ENCODE data around the gene ABCA12.

DNA sequence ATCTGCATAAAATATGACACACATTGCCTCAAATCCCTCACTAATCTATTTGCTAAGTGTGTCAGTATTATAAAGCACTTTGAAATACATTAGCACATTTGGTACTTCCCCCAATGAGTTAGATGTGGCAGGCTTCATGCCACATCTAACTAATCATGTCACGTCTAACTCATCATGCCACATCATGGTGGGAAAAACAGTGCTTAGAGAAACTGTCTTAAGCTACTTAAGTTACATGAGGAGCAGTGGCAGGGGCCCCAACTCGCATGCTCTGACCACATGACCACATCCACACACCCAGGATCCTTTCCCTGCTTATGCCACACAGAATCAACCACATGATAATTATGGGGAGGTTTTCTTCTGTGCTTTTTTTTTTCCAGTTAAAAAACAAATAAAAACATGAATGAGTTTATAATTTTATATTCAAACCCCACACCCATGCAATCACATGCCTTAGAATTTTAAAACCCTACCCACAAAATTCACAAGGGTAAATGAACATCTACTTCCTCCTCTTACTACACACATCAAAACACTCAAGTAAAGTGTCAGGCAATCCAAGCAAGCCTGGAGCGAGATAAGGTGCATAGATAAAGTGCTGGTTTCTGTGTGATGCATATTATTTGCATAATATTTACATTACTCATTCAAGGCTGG, 1.6 kb downstream of the ABCA12 start:
- TF ChIP-seq, protein P1, sequence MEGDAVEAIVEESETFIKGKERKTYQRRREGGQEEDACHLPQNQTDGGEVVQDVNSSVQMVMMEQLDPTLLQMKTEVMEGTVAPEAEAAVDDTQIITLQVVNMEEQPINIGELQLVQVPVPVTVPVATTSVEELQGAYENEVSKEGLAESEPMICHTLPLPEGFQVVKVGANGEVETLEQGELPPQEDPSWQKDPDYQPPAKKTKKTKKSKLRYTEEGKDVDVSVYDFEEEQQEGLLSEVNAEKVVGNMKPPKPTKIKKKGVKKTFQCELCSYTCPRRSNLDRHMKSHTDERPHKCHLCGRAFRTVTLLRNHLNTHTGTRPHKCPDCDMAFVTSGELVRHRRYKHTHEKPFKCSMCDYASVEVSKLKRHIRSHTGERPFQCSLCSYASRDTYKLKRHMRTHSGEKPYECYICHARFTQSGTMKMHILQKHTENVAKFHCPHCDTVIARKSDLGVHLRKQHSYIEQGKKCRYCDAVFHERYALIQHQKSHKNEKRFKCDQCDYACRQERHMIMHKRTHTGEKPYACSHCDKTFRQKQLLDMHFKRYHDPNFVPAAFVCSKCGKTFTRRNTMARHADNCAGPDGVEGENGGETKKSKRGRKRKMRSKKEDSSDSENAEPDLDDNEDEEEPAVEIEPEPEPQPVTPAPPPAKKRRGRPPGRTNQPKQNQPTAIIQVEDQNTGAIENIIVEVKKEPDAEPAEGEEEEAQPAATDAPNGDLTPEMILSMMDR (IDR thresholded peaks at IDR 0.05 in 2 of 3, conservative IDR thresholded peaks at IDR 0.05 in 1 of 3; ENCODE audit: borderline replicate concordance in 1 of 3, insufficient read depth in 1 of 3, low read depth in 2 of 3, low read length in 2 of 3): no peak
- TF ChIP-seq EZH2 (IDR thresholded peaks at IDR 0.05) (no peak), TCF7L2 (IDR thresholded peaks at IDR 0.05; ENCODE audit: borderline replicate concordance, extremely low read depth, insufficient read depth, insufficient read length) (no peak), SRF (IDR thresholded peaks at IDR 0.05; ENCODE audit: low read depth) (no peak), POLR2AphosphoS5 (IDR thresholded peaks at IDR 0.05; ENCODE audit: low read depth, low read length) (no peak), YY1 (IDR thresholded peaks at IDR 0.05; ENCODE audit: extremely low read depth, insufficient replicate concordance, low read depth, low read length) (no peak), EZH2phosphoT487 (IDR thresholded peaks at IDR 0.05; ENCODE audit: borderline replicate concordance) (no peak), JUND (IDR thresholded peaks at IDR 0.05) (no peak), POLR2A (IDR thresholded peaks at IDR 0.05; ENCODE audit: borderline replicate concordance, extremely low read depth, insufficient read depth, insufficient read length) (no peak)
- TF ChIP-seq, protein P2, sequence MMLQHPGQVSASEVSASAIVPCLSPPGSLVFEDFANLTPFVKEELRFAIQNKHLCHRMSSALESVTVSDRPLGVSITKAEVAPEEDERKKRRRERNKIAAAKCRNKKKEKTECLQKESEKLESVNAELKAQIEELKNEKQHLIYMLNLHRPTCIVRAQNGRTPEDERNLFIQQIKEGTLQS (IDR thresholded peaks at IDR 0.05): no peak
- TF ChIP-seq, protein P3, sequence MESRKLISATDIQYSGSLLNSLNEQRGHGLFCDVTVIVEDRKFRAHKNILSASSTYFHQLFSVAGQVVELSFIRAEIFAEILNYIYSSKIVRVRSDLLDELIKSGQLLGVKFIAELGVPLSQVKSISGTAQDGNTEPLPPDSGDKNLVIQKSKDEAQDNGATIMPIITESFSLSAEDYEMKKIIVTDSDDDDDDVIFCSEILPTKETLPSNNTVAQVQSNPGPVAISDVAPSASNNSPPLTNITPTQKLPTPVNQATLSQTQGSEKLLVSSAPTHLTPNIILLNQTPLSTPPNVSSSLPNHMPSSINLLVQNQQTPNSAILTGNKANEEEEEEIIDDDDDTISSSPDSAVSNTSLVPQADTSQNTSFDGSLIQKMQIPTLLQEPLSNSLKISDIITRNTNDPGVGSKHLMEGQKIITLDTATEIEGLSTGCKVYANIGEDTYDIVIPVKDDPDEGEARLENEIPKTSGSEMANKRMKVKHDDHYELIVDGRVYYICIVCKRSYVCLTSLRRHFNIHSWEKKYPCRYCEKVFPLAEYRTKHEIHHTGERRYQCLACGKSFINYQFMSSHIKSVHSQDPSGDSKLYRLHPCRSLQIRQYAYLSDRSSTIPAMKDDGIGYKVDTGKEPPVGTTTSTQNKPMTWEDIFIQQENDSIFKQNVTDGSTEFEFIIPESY (IDR thresholded peaks at IDR 0.05; ENCODE audit: extremely low read depth, insufficient replicate concordance, low read length): no peak
- TF ChIP-seq, protein P4, sequence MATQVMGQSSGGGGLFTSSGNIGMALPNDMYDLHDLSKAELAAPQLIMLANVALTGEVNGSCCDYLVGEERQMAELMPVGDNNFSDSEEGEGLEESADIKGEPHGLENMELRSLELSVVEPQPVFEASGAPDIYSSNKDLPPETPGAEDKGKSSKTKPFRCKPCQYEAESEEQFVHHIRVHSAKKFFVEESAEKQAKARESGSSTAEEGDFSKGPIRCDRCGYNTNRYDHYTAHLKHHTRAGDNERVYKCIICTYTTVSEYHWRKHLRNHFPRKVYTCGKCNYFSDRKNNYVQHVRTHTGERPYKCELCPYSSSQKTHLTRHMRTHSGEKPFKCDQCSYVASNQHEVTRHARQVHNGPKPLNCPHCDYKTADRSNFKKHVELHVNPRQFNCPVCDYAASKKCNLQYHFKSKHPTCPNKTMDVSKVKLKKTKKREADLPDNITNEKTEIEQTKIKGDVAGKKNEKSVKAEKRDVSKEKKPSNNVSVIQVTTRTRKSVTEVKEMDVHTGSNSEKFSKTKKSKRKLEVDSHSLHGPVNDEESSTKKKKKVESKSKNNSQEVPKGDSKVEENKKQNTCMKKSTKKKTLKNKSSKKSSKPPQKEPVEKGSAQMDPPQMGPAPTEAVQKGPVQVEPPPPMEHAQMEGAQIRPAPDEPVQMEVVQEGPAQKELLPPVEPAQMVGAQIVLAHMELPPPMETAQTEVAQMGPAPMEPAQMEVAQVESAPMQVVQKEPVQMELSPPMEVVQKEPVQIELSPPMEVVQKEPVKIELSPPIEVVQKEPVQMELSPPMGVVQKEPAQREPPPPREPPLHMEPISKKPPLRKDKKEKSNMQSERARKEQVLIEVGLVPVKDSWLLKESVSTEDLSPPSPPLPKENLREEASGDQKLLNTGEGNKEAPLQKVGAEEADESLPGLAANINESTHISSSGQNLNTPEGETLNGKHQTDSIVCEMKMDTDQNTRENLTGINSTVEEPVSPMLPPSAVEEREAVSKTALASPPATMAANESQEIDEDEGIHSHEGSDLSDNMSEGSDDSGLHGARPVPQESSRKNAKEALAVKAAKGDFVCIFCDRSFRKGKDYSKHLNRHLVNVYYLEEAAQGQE (IDR thresholded peaks at IDR 0.05; ENCODE audit: low read depth): no peak

Measured in HCT116 (cell line).